KMS-11 (cell line): ENCODE results near the gene MED13L.

Experiments used
- H2AFZ ChIP-seq: fragments of 200-600 bp; sonication (generic); 2 replicates; pipeline ENCODE4 v1.6.1; 2016; ENCODE audit warnings: antibody characterized with exemption, mixed run types, low read depth
- H3K27ac ChIP-seq: fragments of 200-600 bp; sonication (generic); 2 replicates; pipeline ENCODE4 v1.6.1; 2016; ENCODE audit warnings: mild to moderate bottlenecking, mixed run types
- H3K27me3 ChIP-seq: fragments of 200-600 bp; sonication (generic); 2 replicates; pipeline ENCODE4 v1.6.1; 2017; ENCODE audit warnings: mild to moderate bottlenecking, low read depth, mixed run types, moderate library complexity; ENCODE audit not compliant: insufficient read depth
- H3K36me3 ChIP-seq: fragments of 200-600 bp; sonication (generic); 2 replicates; pipeline ENCODE4 v1.6.1; 2017; ENCODE audit warnings: mild to moderate bottlenecking, mixed run types; ENCODE audit not compliant: insufficient read depth
- H3K4me1 ChIP-seq: fragments of 200-600 bp; sonication (generic); 2 replicates; pipeline ENCODE4 v1.6.1; 2016; ENCODE audit warnings: mild to moderate bottlenecking, low read depth, mixed run types; ENCODE audit not compliant: poor library complexity, severe bottlenecking
- H3K4me2 ChIP-seq: fragments of 200-600 bp; sonication (generic); 2 replicates; pipeline ENCODE4 v1.7.0; 2016; ENCODE audit warnings: mild to moderate bottlenecking, mixed run types
- H3K4me3 ChIP-seq: fragments of 200-600 bp; sonication (generic); IDR thresholded peaks from 2 replicates; pipeline ENCODE4 v1.6.1; 2017; ENCODE audit warnings: low read depth, low read length, mixed read lengths; ENCODE audit not compliant: insufficient read depth
- H3K79me2 ChIP-seq: fragments of 200-600 bp; sonication (generic); 2 replicates; pipeline ENCODE4 v1.6.1; 2016; ENCODE audit warnings: low read depth, mixed run types; ENCODE audit not compliant: insufficient read depth
- H3K9ac ChIP-seq: fragments of 200-600 bp; sonication (generic); 2 replicates; pipeline ENCODE4 v1.6.1; 2016; ENCODE audit warnings: mild to moderate bottlenecking, mixed run types
- H4K20me1 ChIP-seq: fragments of 200-600 bp; sonication (generic); 2 replicates; pipeline ENCODE4 v1.6.1; 2016; ENCODE audit warnings: mild to moderate bottlenecking, mixed run types; ENCODE audit not compliant: insufficient read depth
- TF ChIP-seq, protein P1 (sequence below): fragments of 200-600 bp; sonication (generic); conservative IDR thresholded peaks from 2 replicates; pipeline ENCODE4 v1.6.1; 2017; ENCODE audit warnings: low read depth, mild to moderate bottlenecking, antibody characterized with exemption, low read length, moderate library complexity, mixed read lengths

MED13L gene

DNA sequence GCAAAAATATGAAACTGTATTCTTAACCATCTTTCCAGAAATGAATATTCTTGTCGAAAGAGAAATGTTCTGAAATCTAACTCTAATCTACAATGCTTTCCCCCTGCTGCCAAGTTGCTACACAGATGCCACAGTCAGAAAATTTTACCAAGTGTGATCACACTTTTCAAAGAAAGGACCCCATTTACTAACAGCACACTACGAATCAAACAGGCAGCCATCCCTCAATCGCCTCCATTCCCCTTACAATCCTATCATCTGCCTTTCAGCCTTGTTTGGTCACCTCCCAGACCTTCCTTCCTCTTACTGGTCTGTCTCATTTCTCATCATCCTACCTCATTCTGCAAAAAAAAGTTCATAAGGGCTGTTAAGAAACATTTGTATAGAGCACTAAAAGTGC, 190.1 kb downstream of the MED13L start:
- H3K4me2 ChIP-seq, result peak overlapping the region; percentile 23; the same call in 1 of the 2 replicates

DNA sequence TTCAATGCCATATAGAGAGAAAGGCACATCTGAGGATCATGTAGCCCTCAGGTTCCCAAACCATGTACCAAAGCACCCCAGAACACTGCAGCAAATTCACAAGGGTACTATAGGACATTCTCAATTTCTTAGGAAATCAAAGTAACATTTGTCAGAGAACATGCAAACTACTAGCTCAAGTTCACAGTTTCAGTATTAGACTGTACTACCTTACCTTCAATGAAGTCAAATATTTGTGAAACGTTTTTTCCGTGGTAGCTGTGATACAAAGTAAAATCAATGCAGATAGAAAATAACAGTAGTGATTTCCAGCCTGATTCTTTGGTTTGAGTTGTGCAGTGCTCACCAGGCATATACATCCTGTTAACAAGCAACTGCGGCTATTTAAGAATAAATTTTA, 197.1 kb downstream of the MED13L start:
- H3K4me1 ChIP-seq, result peaks cover 20% of the 10 kb centered on the region
- H3K36me3 ChIP-seq, result no peaks in the 10 kb centered on the region
- TF ChIP-seq, protein P1, sequence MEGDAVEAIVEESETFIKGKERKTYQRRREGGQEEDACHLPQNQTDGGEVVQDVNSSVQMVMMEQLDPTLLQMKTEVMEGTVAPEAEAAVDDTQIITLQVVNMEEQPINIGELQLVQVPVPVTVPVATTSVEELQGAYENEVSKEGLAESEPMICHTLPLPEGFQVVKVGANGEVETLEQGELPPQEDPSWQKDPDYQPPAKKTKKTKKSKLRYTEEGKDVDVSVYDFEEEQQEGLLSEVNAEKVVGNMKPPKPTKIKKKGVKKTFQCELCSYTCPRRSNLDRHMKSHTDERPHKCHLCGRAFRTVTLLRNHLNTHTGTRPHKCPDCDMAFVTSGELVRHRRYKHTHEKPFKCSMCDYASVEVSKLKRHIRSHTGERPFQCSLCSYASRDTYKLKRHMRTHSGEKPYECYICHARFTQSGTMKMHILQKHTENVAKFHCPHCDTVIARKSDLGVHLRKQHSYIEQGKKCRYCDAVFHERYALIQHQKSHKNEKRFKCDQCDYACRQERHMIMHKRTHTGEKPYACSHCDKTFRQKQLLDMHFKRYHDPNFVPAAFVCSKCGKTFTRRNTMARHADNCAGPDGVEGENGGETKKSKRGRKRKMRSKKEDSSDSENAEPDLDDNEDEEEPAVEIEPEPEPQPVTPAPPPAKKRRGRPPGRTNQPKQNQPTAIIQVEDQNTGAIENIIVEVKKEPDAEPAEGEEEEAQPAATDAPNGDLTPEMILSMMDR, result no peak
- H3K79me2 ChIP-seq, result no peaks in the 10 kb centered on the region; the same call in 1 of the 2 replicates
- H3K27ac ChIP-seq, result no peak overlapping the region
- no peak overlapping the region for H3K4me3 ChIP-seq
- H3K4me2 ChIP-seq, result no peak overlapping the region
- H3K27me3 ChIP-seq, result no peaks in the 10 kb centered on the region
- no peak overlapping the region for H3K9ac ChIP-seq
- no peak overlapping the region for H2AFZ ChIP-seq
- H4K20me1 ChIP-seq, result no peaks in the 10 kb centered on the region

More for the DNA sequence above, 190.1 kb downstream of the MED13L start:
- no peaks in the 10 kb centered on the region for H4K20me1 ChIP-seq
- H3K4me1 ChIP-seq, result peaks cover 37% of the 10 kb centered on the region
- no peak overlapping the region for H3K4me3 ChIP-seq
- no peak overlapping the region for H3K9ac ChIP-seq
- TF ChIP-seq, protein P1, result no peak
- no peaks in the 10 kb centered on the region for H3K27me3 ChIP-seq
- peaks cover 20% of the 10 kb centered on the region; the same call in 1 of the 2 replicates for H3K79me2 ChIP-seq
- no peak overlapping the region for H2AFZ ChIP-seq
- peak overlapping the region; percentile 33; the same call in 1 of the 2 replicates for H3K27ac ChIP-seq
- H3K36me3 ChIP-seq, result no peaks in the 10 kb centered on the region

DNA sequence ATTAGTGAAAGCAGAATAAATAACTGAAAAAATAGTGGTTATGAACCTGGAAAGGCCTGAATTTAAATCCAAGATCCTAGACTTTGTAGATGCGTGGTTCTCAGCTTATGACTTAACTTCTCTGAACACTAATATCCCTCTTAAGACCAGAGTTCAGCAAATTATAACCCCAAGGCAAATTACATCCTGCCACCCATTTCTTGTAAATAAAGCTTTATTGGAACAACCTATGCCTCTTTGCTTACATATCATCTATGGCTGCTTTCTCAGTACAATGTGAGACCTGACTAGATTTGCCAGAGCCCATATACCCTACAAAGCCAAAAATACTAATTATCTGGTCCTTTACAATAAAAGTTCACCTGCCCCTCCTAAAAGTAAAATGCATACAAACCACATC, 199.1 kb downstream of the MED13L start:
- no peak overlapping the region for H2AFZ ChIP-seq
- no peak overlapping the region for H3K4me2 ChIP-seq
- peaks cover 6% of the 10 kb centered on the region; the same call in 1 of the 2 replicates for H3K79me2 ChIP-seq
- no peak overlapping the region for H3K9ac ChIP-seq
- H3K36me3 ChIP-seq, result no peaks in the 10 kb centered on the region
- H3K4me1 ChIP-seq, result peaks cover 33% of the 10 kb centered on the region
- no peaks in the 10 kb centered on the region for H3K27me3 ChIP-seq
- H4K20me1 ChIP-seq, result no peaks in the 10 kb centered on the region
- no peak overlapping the region for H3K27ac ChIP-seq
- TF ChIP-seq, protein P1, result no peak
- H3K4me3 ChIP-seq, result no peak overlapping the region

DNA sequence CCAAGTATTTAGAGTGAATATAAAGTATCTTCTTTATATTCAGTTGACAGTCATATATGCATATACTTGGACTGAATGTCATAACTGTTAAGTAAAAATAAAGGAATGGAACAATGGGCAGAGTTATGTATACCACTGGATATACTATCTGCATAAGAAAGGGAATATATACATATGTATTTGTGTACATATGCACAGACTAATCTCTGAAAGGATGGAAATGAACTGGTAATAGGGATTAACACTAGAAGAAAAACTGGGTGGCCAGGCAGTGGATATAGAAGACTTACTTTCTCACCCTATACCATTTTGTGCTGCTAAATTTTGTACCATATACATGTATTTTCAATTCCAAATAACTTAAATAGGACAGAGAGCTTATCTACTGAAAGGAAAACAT, 200.1 kb downstream of the MED13L start:
- no peak overlapping the region for H3K27ac ChIP-seq

More for the DNA sequence above, 200.1 kb downstream of the MED13L start:
- Histone ChIP-seq H3K36me3 (no peaks in the 10 kb centered on the region), H3K27me3 (no peaks in the 10 kb centered on the region), H3K9ac (no peak overlapping the region), H4K20me1 (no peaks in the 10 kb centered on the region), H3K4me2 (no peak overlapping the region), H3K4me1 (peaks cover 33% of the 10 kb centered on the region), H3K4me3 (no peak overlapping the region), H3K79me2 (peaks cover 6% of the 10 kb centered on the region; the same call in 1 of the 2 replicates), H2AFZ (no peak overlapping the region)
- TF ChIP-seq, protein P1, result no peak
